Measurements from ENCODE around the gene CBX4.

CBX4 gene

GRCh38 chr17:79839356-79840268 is at the start of gene CBX4:
Gene CBX4, minus strand, starts transcription at chr17:79839440. Its CDS starts 189 bp downstream, at chr17:79839251.
- no peak for TF ChIP-seq CTCF (conservative IDR thresholded peaks at IDR 0.05; ENCODE audit: control insufficient read depth, insufficient read depth, low read depth, low read length)
- peak; percentile 83 for DNase-seq (ENCODE audit: low read depth)
- peak within 1 kb of the TSS; percentile 90 for H3K4me3 ChIP-seq (ENCODE audit: control insufficient read depth, low read depth, low read length)

GRCh38 chr17:79888009-79888540 is 48.8 kb upstream of the CBX4 start:
- DNase-seq (ENCODE audit: low read depth): no peak
- no peak for TF ChIP-seq CTCF (conservative IDR thresholded peaks at IDR 0.05; ENCODE audit: control insufficient read depth, insufficient read depth, low read depth, low read length)
- no peak overlapping the region for H3K4me3 ChIP-seq (ENCODE audit: control insufficient read depth, low read depth, low read length)

GRCh38 chr17:79887451-79887991 is 48.3 kb upstream of the CBX4 start:
- no peak overlapping the region for H3K4me3 ChIP-seq (ENCODE audit: control insufficient read depth, low read depth, low read length)
- no peak for TF ChIP-seq CTCF (conservative IDR thresholded peaks at IDR 0.05; ENCODE audit: control insufficient read depth, insufficient read depth, low read depth, low read length)
- no peak for DNase-seq (ENCODE audit: low read depth)

GRCh38 chr17:79883202-79883601 is 44.0 kb upstream of the CBX4 start:
- no peak overlapping the region for H3K4me3 ChIP-seq (ENCODE audit: control insufficient read depth, low read depth, low read length)
- no peak for DNase-seq (ENCODE audit: low read depth)
- no peak for TF ChIP-seq CTCF (conservative IDR thresholded peaks at IDR 0.05; ENCODE audit: control insufficient read depth, insufficient read depth, low read depth, low read length)

DNA sequence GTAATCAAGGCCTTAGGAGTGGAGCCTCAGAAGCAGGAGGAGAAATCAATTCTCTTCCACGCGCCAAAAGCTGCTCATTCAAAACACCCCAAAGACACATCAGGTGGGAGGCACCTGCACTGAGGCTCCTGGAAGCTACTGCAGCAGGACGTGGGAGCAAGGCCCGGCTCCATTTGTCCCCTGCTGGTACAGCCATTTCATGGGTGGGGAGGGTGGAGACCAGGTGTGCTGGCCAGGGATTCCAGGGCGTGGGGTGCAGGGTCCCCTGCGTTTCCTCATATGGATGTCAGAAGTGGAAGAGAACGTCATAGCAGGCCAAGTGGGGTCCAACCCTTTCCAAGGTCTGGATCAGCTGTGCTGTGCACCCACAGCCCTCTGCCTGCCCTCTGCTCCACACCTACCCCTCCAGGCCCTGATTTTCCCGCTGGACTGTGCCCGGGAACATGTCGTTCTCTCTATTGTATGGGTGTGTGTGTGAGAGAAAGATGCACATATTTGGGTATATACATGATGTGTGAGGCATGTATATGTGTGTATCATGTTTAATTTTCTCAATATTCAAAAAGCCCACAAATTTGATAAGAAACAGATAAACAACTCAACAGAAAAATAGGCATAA is 39.2 kb upstream of the CBX4 start:
- no peak for DNase-seq (ENCODE audit: low read depth)
- TF ChIP-seq CTCF (conservative IDR thresholded peaks at IDR 0.05; ENCODE audit: control insufficient read depth, insufficient read depth, low read depth, low read length): no peak
- no peak overlapping the region for H3K4me3 ChIP-seq (ENCODE audit: control insufficient read depth, low read depth, low read length)

DNA sequence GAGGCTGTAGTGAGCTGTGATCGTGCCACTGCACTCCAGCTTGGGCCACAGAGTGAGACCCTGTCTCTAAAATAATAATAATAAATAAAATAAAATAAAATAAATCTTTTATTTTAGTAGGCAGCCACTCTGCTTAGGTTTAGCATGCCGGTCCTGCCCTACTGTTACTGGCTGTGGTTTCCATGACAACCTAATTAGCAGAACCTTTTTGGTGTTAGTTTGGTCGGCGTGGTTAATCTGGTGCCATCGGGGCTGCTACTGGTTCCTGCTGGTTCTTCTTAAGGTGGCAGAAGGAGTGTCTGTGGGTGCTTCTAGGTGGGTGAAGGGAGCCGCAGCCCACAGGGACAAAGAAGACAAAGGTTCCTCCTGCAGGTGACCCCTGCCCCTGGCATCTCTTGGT is 37.8 kb upstream of the CBX4 start:
- H3K4me3 ChIP-seq (ENCODE audit: control insufficient read depth, low read depth, low read length): no peak overlapping the region
- no peak for TF ChIP-seq CTCF (conservative IDR thresholded peaks at IDR 0.05; ENCODE audit: control insufficient read depth, insufficient read depth, low read depth, low read length)
- DNase-seq (ENCODE audit: low read depth): no peak

Measured in fibroblast of mammary gland (primary cell).